Mucosa of rectum (tissue), 2 donors: ENCODE data around the gene CTH.
"Not testable (repeated sequence)": the region's sequence is repeated elsewhere in the genome, so short reads cannot be mapped to it uniquely, and the experiment has no call there.

ENCODE experiments used
- H3K27ac ChIP-seq, 2 donors: one replicate each; pipeline ENCODE4 v1.7.0; 2013; ENCODE audit warnings: inconsistent platforms in 2 of 2, low read depth in 2 of 2, low read length in 2 of 2
- H3K27me3 ChIP-seq, 2 donors: one replicate each; pipeline ENCODE4 v1.7.0; 2013; ENCODE audit warnings: low read length in 2 of 2; ENCODE audit not compliant: control insufficient read depth in 2 of 2, insufficient read depth in 2 of 2
- H3K36me3 ChIP-seq, 2 donors: one replicate each; pipeline ENCODE4 v1.7.0; 2013; ENCODE audit warnings: low read length in 2 of 2; ENCODE audit not compliant: control insufficient read depth in 2 of 2, insufficient read depth in 2 of 2
- H3K4me1 ChIP-seq, 2 donors: one replicate each; pipeline ENCODE4 v1.7.0; 2013; ENCODE audit warnings: low read length in 2 of 2, mild to moderate bottlenecking in 1 of 2; ENCODE audit not compliant: control insufficient read depth in 2 of 2, insufficient read depth in 2 of 2
- H3K4me3 ChIP-seq, 2 donors: one replicate each; pipeline ENCODE4 v1.7.0; 2013; ENCODE audit warnings: low read length in 2 of 2
- H3K9ac ChIP-seq, 2 donors: one replicate each; pipeline ENCODE4 v1.7.0; 2013; ENCODE audit warnings: low read length in 2 of 2, low read depth in 1 of 2, mild to moderate bottlenecking in 1 of 2
- H3K9me3 ChIP-seq, 2 donors: one replicate each; pipeline ENCODE4 v1.7.0; 2013; ENCODE audit warnings: low read length in 2 of 2; ENCODE audit not compliant: control insufficient read depth in 2 of 2
- donor health status: healthy.
- donor health status: Normal muscosa, but diverticular disease.

The CTH gene

DNA sequence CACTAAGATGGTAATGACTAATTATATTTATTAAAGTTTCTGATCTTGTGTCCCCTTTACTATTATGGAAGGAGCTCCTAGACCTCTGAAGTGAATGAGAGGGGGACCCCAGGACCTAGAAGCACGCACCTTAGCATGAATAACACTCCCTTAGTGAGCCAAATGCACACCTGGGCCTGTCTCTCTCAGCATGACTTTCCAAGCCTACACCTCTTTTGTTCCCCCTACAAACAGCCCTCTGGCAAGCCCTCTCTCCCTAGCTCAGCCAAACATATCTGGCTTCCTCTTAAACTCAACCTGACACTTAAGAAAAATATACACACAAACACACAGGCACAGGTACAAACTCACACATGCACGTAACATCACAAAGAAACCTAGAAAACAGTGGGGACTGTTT lies 7.3 kb upstream of the CTH start:
- Histone ChIP-seq H3K27me3 (no peaks in the 10 kb centered on the region), H3K4me1 (no peaks in the 10 kb centered on the region), H3K36me3 (no peaks in the 10 kb centered on the region), H3K9me3 (no peaks in the 10 kb centered on the region), H3K9ac (no peak overlapping the region), H3K4me3 (no peak overlapping the region), H3K27ac (no peak overlapping the region)

DNA sequence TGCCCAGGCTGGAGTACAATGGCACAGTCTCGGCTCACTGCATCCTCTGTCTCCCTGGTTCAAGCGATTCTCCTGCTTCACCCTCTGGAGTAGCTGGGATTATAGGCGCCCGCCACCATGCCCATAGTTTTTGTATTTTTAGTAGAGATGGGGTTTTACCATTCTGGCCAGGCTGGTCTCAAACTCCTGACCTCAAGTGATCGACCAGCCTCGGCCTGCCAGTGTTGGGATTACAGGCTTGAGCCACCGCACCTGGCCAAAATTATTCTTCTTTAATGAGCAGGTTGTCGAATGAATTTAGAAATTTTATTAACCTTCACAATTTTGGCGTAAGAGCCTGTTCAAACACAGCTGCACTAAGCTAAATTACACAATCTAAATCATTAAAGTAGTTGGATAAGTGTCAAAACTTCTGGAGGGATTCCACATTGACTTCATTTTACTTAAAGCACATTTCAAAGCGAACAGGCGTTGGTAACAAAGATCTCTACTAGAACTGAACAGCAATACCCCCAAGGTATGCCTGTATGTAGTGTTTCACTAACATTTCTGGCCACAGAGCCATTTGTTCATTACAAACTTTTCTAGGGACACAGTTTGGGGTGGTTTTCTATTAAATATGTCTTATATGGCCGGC lies 5.2 kb upstream of the CTH start:
- no peak overlapping the region for H3K4me3 ChIP-seq
- H3K9ac ChIP-seq = no peak overlapping the region
- H3K27ac ChIP-seq = no peak overlapping the region
- H3K27me3 ChIP-seq = no peaks in the 10 kb centered on the region
- no peaks in the 10 kb centered on the region for H3K9me3 ChIP-seq
- H3K4me1 ChIP-seq = peaks cover 3 to 5% of the 10 kb centered on the region in 2 donors
- no peaks in the 10 kb centered on the region for H3K36me3 ChIP-seq

DNA sequence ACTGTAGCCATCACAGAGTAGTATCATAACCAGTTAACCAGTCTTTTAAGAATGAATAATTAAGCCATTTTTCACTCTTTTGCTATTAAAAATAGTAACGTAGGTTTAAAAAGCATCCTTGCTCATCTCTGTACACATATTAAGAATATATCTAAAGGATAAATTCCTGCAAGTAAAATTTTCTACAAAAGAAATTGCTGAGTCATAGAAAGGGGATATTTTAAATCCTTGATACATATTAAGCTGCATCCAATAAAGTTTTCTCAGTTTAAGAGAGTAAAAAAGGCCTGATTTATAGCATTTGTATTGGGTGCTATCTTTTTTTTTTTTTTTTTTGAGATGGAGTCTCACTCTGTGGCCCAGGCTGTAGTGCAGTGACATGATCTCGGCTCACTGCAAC lies 1.9 kb upstream of the CTH start:
- Histone ChIP-seq H3K27ac (no peak overlapping the region), H3K4me3 (no peak overlapping the region)

DNA sequence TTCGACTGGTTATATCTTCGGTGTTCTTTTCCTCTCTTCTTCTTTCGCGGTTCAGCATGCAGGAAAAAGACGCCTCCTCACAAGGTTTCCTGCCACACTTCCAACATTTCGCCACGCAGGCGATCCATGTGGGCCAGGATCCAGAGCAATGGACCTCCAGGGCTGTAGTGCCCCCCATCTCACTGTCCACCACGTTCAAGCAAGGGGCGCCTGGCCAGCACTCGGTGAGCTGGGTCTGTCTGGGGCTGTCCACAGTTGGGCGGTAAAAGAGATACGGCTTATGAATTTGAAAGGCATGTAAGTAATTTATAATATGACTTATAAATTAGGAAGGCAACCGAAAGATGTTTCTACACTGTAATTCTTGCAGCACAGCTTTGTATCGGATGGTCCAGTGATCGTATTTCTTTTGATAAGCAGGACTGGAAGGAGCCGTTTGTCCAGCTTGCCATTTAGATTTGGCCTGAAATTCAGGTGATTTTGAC lies 334 bp downstream of the CTH start:
- Histone ChIP-seq H3K9ac (peak overlapping the region; percentile 91 to 98), H3K27ac (peak overlapping the region; percentile 98 to 99), H3K27me3 (no peaks in the 10 kb centered on the region), H3K36me3 (no peaks in the 10 kb centered on the region), H3K9me3 (no peaks in the 10 kb centered on the region), H3K4me3 (peak overlapping the region; percentile 80 to 99), H3K4me1 (peaks cover 7 to 10% of the 10 kb centered on the region in 2 donors)

More for the DNA sequence above, 1.9 kb upstream of the CTH start:
- no peaks in the 10 kb centered on the region for H3K27me3 ChIP-seq
- H3K4me1 ChIP-seq = peaks cover 7 to 10% of the 10 kb centered on the region in 2 donors
- no peak overlapping the region for H3K9ac ChIP-seq
- H3K9me3 ChIP-seq = no peaks in the 10 kb centered on the region
- H3K36me3 ChIP-seq = no peaks in the 10 kb centered on the region

DNA sequence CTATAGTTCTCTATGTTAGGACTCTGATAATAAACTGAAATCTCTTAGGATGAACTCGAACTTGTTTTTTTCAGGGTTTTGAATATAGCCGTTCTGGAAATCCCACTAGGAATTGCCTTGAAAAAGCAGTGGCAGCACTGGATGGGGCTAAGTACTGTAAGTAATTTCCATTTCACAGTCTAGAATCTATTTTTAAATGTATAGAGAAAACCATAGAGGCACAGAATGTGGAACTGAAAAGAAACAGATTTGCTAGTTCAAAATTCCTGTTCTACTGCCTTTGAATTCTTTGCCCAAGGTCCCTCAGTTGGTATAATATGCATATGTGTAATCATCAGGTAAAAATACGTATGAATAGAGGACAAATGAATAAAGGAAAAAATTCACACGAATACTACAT lies 4.8 kb downstream of the CTH start:
- H3K9ac ChIP-seq = no peak overlapping the region
- H3K4me3 ChIP-seq = no peak overlapping the region
- peaks cover 0 to 3% of the 10 kb centered on the region in 2 donors for H3K36me3 ChIP-seq
- peaks cover 4 to 5% of the 10 kb centered on the region in 2 donors for H3K4me1 ChIP-seq
- no peak overlapping the region for H3K27ac ChIP-seq
- no peaks in the 10 kb centered on the region for H3K27me3 ChIP-seq
- H3K9me3 ChIP-seq = no peaks in the 10 kb centered on the region

DNA sequence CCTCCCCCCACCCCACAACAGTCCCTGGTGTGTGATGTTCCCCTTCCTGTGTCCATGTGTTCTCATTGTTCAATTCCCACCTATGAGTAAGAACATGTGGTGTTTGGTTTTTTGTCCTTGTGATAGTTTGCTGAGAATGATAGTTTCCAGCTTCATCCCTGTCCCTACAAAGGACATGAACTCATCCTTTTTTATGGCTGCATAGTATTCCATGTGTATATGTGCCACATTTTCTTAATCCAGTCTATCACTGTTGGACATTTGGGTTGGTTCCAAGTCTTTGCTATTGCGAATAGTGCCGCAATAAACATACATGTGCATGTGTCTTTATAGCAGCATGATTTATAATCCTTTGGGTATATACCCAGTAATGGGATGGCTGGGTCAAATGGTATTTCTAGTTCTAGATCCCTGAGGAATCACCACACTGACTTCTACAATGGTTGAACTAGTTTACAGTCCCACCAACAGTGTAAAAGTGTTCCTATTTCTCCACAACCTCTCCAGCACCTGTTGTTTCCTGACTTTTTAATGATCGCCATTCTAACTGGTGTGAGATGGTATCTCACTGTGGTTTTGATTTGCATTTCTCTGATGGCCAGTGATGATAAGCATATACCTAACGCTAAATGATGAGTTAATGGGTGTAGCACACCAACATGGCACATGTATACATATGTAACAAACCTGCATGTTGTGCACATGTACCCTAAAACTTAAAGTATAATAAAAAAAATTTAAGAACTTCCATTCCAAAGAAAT lies 8.1 kb downstream of the CTH start:
- H3K4me1 ChIP-seq, H3K4me3 ChIP-seq, H3K27me3 ChIP-seq, H3K9ac ChIP-seq, H3K9me3 ChIP-seq, H3K36me3 ChIP-seq, H3K27ac ChIP-seq: not testable (repeated sequence)

DNA sequence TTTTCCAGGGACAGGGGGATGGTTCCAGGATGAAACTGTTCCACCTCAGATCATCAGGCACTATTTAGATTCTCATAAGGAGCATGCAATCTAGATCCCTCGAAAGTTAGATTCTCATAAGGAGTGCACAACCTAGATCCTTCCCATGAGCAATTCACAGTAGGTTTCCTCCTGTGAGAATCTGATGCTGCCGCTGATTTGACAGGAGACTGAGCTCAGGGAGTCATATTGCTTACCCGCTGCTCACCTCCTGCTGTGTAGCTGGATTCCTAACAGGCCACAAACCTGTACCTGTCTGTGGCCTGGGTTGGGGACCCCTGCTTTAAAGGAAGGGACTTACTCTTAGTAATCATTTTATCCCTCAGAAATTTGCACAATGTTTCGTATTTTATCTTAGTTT lies 9.3 kb downstream of the CTH start:
- H3K4me1 ChIP-seq = no peaks in the 10 kb centered on the region
- no peak overlapping the region for H3K9ac ChIP-seq
- no peak overlapping the region for H3K27ac ChIP-seq
- no peaks in the 10 kb centered on the region for H3K9me3 ChIP-seq
- peaks cover 0 to 3% of the 10 kb centered on the region in 2 donors for H3K36me3 ChIP-seq
- no peaks in the 10 kb centered on the region for H3K27me3 ChIP-seq
- no peak overlapping the region for H3K4me3 ChIP-seq

DNA sequence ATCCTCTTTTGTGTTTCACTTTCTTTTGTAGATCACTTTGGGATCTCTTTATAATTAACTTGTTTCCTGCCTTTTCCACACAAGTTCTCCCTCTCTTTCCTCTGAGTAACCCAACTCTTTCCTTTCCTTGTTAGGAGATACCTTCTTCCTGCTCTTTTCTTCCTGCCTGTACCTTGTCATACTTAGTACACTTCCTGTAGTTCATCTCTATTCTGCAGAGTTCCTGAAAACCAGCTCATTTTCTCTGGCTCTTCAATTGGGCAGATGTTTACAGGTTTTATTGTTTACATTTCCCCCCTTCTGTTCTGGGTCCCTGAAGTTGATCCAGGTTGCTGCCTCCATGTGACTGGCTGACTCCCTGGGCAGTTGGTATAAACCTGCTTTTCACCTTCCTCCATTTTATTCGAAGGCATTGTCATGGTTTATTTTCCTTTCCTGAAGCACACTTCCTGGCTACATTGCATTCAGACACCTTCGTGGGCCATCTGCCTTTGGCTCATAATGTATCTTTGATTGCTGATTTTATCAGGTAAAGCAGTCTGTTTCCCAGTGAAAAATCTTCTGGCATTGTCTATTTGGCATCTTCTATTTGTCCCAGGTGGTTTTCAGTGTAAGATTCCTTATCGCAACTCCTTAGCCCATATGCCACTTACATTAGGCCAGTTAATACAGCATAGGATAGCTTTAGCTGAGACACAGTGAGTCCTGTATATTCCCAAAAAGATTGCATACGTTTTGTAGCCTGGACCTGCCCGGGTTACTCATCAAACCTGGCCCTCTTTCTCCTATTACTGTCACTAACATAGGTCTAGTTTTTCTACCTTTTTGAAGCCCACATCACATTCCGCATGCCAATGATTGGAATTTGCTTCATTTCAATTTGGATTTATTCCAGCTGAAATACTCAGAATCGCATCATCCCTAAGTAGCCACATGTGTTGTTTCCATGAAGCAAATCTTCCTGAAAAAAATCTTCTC lies 15.4 kb downstream of the CTH start:
- Histone ChIP-seq H3K27ac (no peak overlapping the region), H3K36me3 (no peaks in the 10 kb centered on the region), H3K4me3 (no peak overlapping the region), H3K27me3 (no peaks in the 10 kb centered on the region), H3K9ac (no peak overlapping the region), H3K9me3 (no peaks in the 10 kb centered on the region), H3K4me1 (peaks cover 0 to 3% of the 10 kb centered on the region in 2 donors)

DNA sequence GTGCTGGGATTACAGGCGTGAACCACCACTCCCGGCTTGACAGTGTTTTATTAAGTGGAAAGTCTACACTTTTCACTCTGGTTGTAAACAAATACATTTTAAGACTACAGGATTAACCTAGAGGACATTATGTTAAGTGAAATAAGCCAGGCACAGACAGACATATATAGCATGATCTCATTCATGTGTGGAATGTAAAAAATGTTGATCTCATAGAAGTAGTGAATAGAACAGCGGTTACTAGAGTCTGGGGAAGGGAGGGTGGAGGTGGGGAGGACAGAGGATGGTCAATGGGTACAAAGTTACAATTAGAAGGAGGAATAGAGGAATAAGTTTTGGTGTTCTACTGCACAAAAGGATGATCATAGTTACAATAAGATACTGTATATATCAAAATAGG lies 16.9 kb downstream of the CTH start:
- H3K36me3 ChIP-seq = no peaks in the 10 kb centered on the region
- no peaks in the 10 kb centered on the region for H3K27me3 ChIP-seq
- no peak overlapping the region for H3K27ac ChIP-seq
- H3K9ac ChIP-seq = no peak overlapping the region
- H3K4me3 ChIP-seq = no peak overlapping the region
- H3K4me1 ChIP-seq = peaks cover 0 to 3% of the 10 kb centered on the region in 2 donors
- H3K9me3 ChIP-seq = no peaks in the 10 kb centered on the region

DNA sequence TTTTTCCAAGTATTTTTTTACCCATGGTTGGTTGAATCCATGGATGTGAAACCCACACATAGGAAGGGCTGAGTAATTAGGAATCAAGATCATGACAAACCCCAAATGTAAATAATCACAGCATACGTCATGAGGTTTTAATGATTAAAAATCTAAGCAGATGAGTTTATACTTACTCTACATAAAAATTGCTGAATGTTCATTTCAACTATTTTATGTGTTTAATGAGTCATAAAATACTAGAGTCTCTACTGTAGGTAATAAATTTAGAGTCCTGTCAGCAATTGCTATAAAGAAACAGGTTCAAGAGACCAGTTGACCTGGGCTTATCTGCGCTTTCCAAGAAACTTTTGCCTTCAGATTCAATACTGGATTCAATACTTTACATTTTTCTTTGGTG lies 18.2 kb downstream of the CTH start:
- peaks cover 0 to 5% of the 10 kb centered on the region in 2 donors for H3K36me3 ChIP-seq
- H3K4me3 ChIP-seq = no peak overlapping the region
- H3K9ac ChIP-seq = no peak overlapping the region
- H3K27ac ChIP-seq = no peak overlapping the region
- H3K9me3 ChIP-seq = no peaks in the 10 kb centered on the region
- no peaks in the 10 kb centered on the region for H3K27me3 ChIP-seq
- H3K4me1 ChIP-seq = peaks cover 0 to 3% of the 10 kb centered on the region in 2 donors
